HepG2 (cell line): ENCODE data around the gene KRT73. TPM values are rescaled to one million over a fixed set of nuclear protein-coding genes. Genes with fewer than 3 reads are reported as not detected.

Source experiments
- ATAC-seq: fragments of 200-7000 bp; cut with Tn5 transposase; 3 replicates; pipeline ENCODE4 v1.9.1; 2020; ENCODE audit warnings: mild to moderate bottlenecking, moderate library complexity
- BruUV-seq: library from RNA; stranded (reverse); fragments of 400-500 nt; replicated peaks from 2 replicates; lab custom pipeline; 2021; lab: Mats Ljungman, UMichigan
- CTCF ChIA-PET: fragments of 300-600 bp; formaldehyde crosslinking; extraction: SDS; loops from one replicate; lab custom pipeline; 2021; ENCODE audit warnings: low total read pairs, inconsistent platforms, low intra/inter-chr PET ratio; lab: Yijun Ruan, JAX
- POLR2A ChIA-PET: fragments of 350-600 bp; sonication (Branson Sonifier 250); formaldehyde crosslinking; loops from one replicate; lab custom pipeline; 2020; ENCODE audit warnings: antibody characterized with exemption, inconsistent platforms; lab: Yijun Ruan, JAX
- DNase-seq: peaks from one replicate; pipeline ENCODE4 v3.0.0-alpha.2; 2015; ENCODE audit warnings: low spot score
- FAIRE-seq: peaks from 3 replicates; lab custom pipeline; 2011; peaks lifted over from hg19 to GRCh38; lab: Jason Lieb, UNC
- H2AFZ ChIP-seq: one replicate; pipeline ENCODE4 v1.6.1; 2011; ENCODE audit warnings: low read length, inconsistent platforms
- H3K27ac ChIP-seq: fragments of 300-600 bp; 3 replicates; pipeline ENCODE4 v1.8.0; 2011; ENCODE audit warnings: mixed run types, mild to moderate bottlenecking, mixed read lengths, low read length, inconsistent platforms; ENCODE audit not compliant: insufficient read depth; ENCODE audit errors: extremely low read length
- H3K27me3 ChIP-seq, 2 experiments: fragments of 200-600 bp in 1 of 2; 2 replicates in 1 of 2; 3 replicates in 1 of 2; pipeline versions ENCODE4 v1.6.0 to v1.8.0; 2011; ENCODE audit warnings: low read length in 2 of 2, mild to moderate bottlenecking in 2 of 2, moderate library complexity in 2 of 2, inconsistent platforms in 1 of 2; ENCODE audit not compliant: insufficient read depth in 2 of 2, control insufficient read depth in 1 of 2
- H3K36me3 ChIP-seq, 2 experiments: fragments of 200-600 bp in 1 of 2; replicated peaks in 1 of 2; 2 replicates in 1 of 2; 3 replicates in 1 of 2; pipeline versions ENCODE4 v1.5.1 to v1.8.0; 2011; ENCODE audit warnings: low read length in 2 of 2, inconsistent platforms in 1 of 2; ENCODE audit not compliant: insufficient read depth in 2 of 2, control insufficient read depth in 1 of 2
- H3K4me1 ChIP-seq: 2 replicates; pipeline ENCODE4 v1.5.1; 2012; ENCODE audit warnings: low read length, inconsistent platforms; ENCODE audit not compliant: insufficient read depth
- H3K4me2 ChIP-seq: 2 replicates; pipeline ENCODE4 v1.6.0; 2011; ENCODE audit warnings: low read depth, low read length, inconsistent platforms
- H3K4me3 ChIP-seq, 3 experiments: fragments of 200-600 bp in 1 of 3; sonication (generic), shearing (Covaris generic) in 1 of 3; replicated peaks in 1 of 3; 2 replicates each; pipeline ENCODE4 v1.5.1; 2011 to 2016; ENCODE audit warnings: low read length in 3 of 3, inconsistent platforms in 2 of 3, low read depth in 2 of 3, mild to moderate bottlenecking in 2 of 3, control low read depth in 1 of 3, mixed read lengths in 1 of 3; ENCODE audit not compliant: insufficient read depth in 1 of 3
- H3K79me2 ChIP-seq: one replicate; pipeline ENCODE4 v1.6.1; 2011; ENCODE audit warnings: low read length, inconsistent platforms; ENCODE audit not compliant: insufficient read depth
- H3K9ac ChIP-seq: 2 replicates; pipeline ENCODE4 v1.6.0; 2011; ENCODE audit warnings: mild to moderate bottlenecking, low read depth, low read length, inconsistent platforms; ENCODE audit not compliant: insufficient read depth
- H3K9me3 ChIP-seq: 2 replicates; pipeline ENCODE4 v1.5.1; 2012; ENCODE audit warnings: mild to moderate bottlenecking, low read length
- H4K20me1 ChIP-seq: 2 replicates; pipeline ENCODE4 v1.6.0; 2011; ENCODE audit warnings: inconsistent platforms, mild to moderate bottlenecking, low read length, moderate library complexity; ENCODE audit not compliant: insufficient read depth
- GFI1 ChIP-seq: sonication (generic); formaldehyde crosslinking; IDR thresholded peaks from 2 replicates; pipeline ENCODE4 v1.5.0; 2020; ENCODE audit warnings: missing genetic modification reagents, mild to moderate bottlenecking, borderline replicate concordance
- KAT7 ChIP-seq: IDR thresholded peaks from 2 replicates; pipeline ENCODE4 v1.6.1; 2018; ENCODE audit warnings: borderline replicate concordance, missing compliant biosample characterization
- MTF1 ChIP-seq: sonication (generic); formaldehyde crosslinking; IDR thresholded peaks from 2 replicates; pipeline ENCODE4 v1.5.0; 2020; ENCODE audit warnings: missing genetic modification reagents
- NCOA2 ChIP-seq: sonication (generic); formaldehyde crosslinking; IDR thresholded peaks from 2 replicates; pipeline ENCODE4 v1.8.0; 2022; ENCODE audit warnings: inconsistent platforms
- PHF20 ChIP-seq: sonication (generic); formaldehyde crosslinking; IDR thresholded peaks from 2 replicates; pipeline ENCODE4 v1.5.0; 2020; ENCODE audit warnings: mild to moderate bottlenecking, missing genetic modification reagents
- PHF5A ChIP-seq: IDR thresholded peaks from one replicate; pipeline ENCODE4 v1.6.1; 2018; ENCODE audit warnings: low read depth, missing genetic modification reagents; ENCODE audit not compliant: unreplicated experiment
- RCOR2 ChIP-seq: IDR thresholded peaks from 2 replicates; pipeline ENCODE4 v1.6.1; 2016; ENCODE audit warnings: missing biosample characterization, missing genetic modification reagents
- ZNF460 ChIP-seq: sonication (generic); formaldehyde crosslinking; IDR thresholded peaks from 2 replicates; pipeline ENCODE4 v1.5.1; 2020; ENCODE audit warnings: missing genetic modification reagents, mild to moderate bottlenecking, borderline replicate concordance
- ZNF546 ChIP-seq: sonication (generic); formaldehyde crosslinking; conservative IDR thresholded peaks from 2 replicates; pipeline ENCODE4 v1.8.1; 2023; ENCODE audit warnings: mild to moderate bottlenecking, missing genetic modification reagents
- ZNF773 ChIP-seq: sonication (generic); formaldehyde crosslinking; IDR thresholded peaks from 2 replicates; pipeline ENCODE4 v1.4.0; 2020; ENCODE audit warnings: missing genetic modification reagents, borderline replicate concordance
- ZNF839 ChIP-seq: sonication (generic); formaldehyde crosslinking; IDR thresholded peaks from 2 replicates; pipeline ENCODE4 v1.4.0; 2020; ENCODE audit warnings: missing genetic modification reagents, mild to moderate bottlenecking, borderline replicate concordance
- WGBS: methylation state at CpG from one replicate; pipeline ENCODE4 v1.1.6; 2017; ENCODE audit warnings: low lambda C conversion rate; 5-methylcytosine and 5-hydroxymethylcytosine counted together
- in situ Hi-C: cut with HindIII; loops from 2 replicates; pipeline ENCODE4 v1.10.0; 2017; ENCODE audit warnings: low pct_unique_long_range_greater_than_20kb; ENCODE audit not compliant: extremely low pct_ligation_motif_present
- intact Hi-C: fragments of 100-400 bp; cut with micrococcal nuclease; formaldehyde crosslinking; loops from one replicate; pipeline ENCODE4 v1.10.0; 2022; ENCODE audit not compliant: unreplicated experiment
- polyA plus RNA-seq, 8 experiments: library from polyadenylated mRNA; depleted of rRNA in 3 of 8; stranded (reverse) in 7 of 8; unstranded in 1 of 8; fragments of >200 nt; fragmentation: Illumina TruSeq in 4 of 8; extraction: Trizol in 4 of 8; gene quantifications; 2 replicates each; pipeline versions ENCODE4 v1.2.1 to v1.2.3, GENCODE V29; 2011 to 2016; ENCODE audit warnings: low read depth in 4 of 8, missing spikeins in 1 of 8, mixed read lengths in 1 of 8; ENCODE audit not compliant: insufficient read depth in 1 of 8
- total RNA-seq, 5 experiments: library from RNA; depleted of rRNA; stranded (reverse); fragments of >200 nt; fragmentation: Illumina TruSeq; extraction: Trizol; gene quantifications; 2 replicates each; pipeline ENCODE4 v1.2.3, GENCODE V29; 2016; ENCODE audit warnings: low read depth in 1 of 5
- TF ChIP-seq, protein P1 (sequence below): sonication (generic); formaldehyde crosslinking; IDR thresholded peaks from 2 replicates; pipeline ENCODE4 v1.4.0; 2020; ENCODE audit warnings: mild to moderate bottlenecking, missing genetic modification reagents

KRT73 gene
- total and polyA plus RNA-seq, 2 of the 13 experiments (the other 11 are each of a cell fraction or from before 2014, with no cell fraction given) = not detected

- WGBS = 5% methylated on average over 3 of the region's 3 CpGs
- ATAC-seq (no peak), DNase-seq (no peak), FAIRE-seq (no peak)
- ChIA-PET CTCF (no interaction called here), POLR2A (no interaction called here)
- no peak overlapping the region for H3K9ac ChIP-seq
- H3K79me2 ChIP-seq = no peaks in the 10 kb centered on the region
- no TSS peak for BruUV-seq
- intact Hi-C loops (no loop called here), in situ Hi-C loops (no loop called here)
- peaks cover 3 to 23% of the 10 kb centered on the region in 2 experiments; a peak in 3 of 5 replicates for H3K27me3 ChIP-seq
- no peaks in the 10 kb centered on the region for H4K20me1 ChIP-seq
- no peak overlapping the region for H3K27ac ChIP-seq
- H3K36me3 ChIP-seq = no peaks in the 10 kb centered on the region
- no peak overlapping the region for H2AFZ ChIP-seq
- H3K9me3 ChIP-seq = no peaks in the 10 kb centered on the region
- TF ChIP-seq GFI1 (no peak), ZNF546 (CRISPR knock-in tag) (no peak), ZNF460 (CRISPR knock-in tag) (no peak), ZNF773 (CRISPR knock-in tag) (no peak), NCOA2 (CRISPR knock-in tag) (no peak), PHF5A (CRISPR knock-in tag) (no peak), MTF1 (CRISPR knock-in tag) (no peak), ZNF839 (no peak), KAT7 (CRISPR knock-in tag) (no peak), PHF20 (CRISPR knock-in tag) (no peak), RCOR2 (CRISPR knock-in tag) (no peak)
- TF ChIP-seq, protein P1, sequence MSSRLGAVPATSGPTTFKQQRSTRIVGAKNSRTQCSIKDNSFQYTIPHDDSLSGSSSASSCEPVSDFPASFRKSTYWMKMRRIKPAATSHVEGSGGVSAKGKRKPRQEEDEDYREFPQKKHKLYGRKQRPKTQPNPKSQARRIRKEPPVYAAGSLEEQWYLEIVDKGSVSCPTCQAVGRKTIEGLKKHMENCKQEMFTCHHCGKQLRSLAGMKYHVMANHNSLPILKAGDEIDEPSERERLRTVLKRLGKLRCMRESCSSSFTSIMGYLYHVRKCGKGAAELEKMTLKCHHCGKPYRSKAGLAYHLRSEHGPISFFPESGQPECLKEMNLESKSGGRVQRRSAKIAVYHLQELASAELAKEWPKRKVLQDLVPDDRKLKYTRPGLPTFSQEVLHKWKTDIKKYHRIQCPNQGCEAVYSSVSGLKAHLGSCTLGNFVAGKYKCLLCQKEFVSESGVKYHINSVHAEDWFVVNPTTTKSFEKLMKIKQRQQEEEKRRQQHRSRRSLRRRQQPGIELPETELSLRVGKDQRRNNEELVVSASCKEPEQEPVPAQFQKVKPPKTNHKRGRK (CRISPR knock-in tag) = no peak
- no peak overlapping the region for H3K4me2 ChIP-seq
- H3K4me3 ChIP-seq = no peak overlapping the region
- no peaks in the 10 kb centered on the region for H3K4me1 ChIP-seq
These were observed 12.3 kb downstream of the KRT73 start for GRCh38 chr12:52606096-52606495.
